T47D (cell line): ENCODE data around the gene SMIM24.
"Not testable (repeated sequence)": the region's sequence is repeated elsewhere in the genome, so short reads cannot be mapped to it uniquely, and the experiment has no call there.

Experiments
- DNase-seq, 2 experiments: peaks; one replicate each; pipeline versions ENCODE4 v3.0.0 to v3.0.0-alpha.2; 2011 to 2012; ENCODE audit warnings: low read depth in 1 of 2, low spot score in 1 of 2
- JUND ChIP-seq: IDR thresholded peaks from 2 replicates; pipeline ENCODE4 v1.6.1; 2012; ENCODE audit warnings: low read depth
- in situ Hi-C: cut with HindIII; loops from 2 replicates; pipeline ENCODE4 v1.10.0; 2016; ENCODE audit warnings: low sequenced_read_pairs, low pct_unique_long_range_greater_than_20kb

Gene SMIM24

GRCh38 chr19:3459965-3460582, 20.3 kb downstream of the SMIM24 start:
- in situ Hi-C loops = no loop called here
- no peak for TF ChIP-seq JUND
- no peak for DNase-seq

- peak in 1 of 2 experiments; percentile 26 for DNase-seq
- no peak for TF ChIP-seq JUND
- in situ Hi-C loops = no loop called here
Observed at GRCh38 chr19:3459089-3459881, 21.0 kb downstream of the SMIM24 start.

GRCh38 chr19:3458229-3459088, 21.9 kb downstream of the SMIM24 start:
- in situ Hi-C loops = no loop called here
- DNase-seq = no peak
- no peak for TF ChIP-seq JUND

- DNase-seq = no peak
- in situ Hi-C loops = no loop called here
- TF ChIP-seq JUND = no peak
Observed at GRCh38 chr19:3457528-3458228, 22.6 kb downstream of the SMIM24 start.

GRCh38 chr19:3456925-3457527, 23.3 kb downstream of the SMIM24 start:
- DNase-seq = no peak

GRCh38 chr19:3455960-3456601, 24.2 kb downstream of the SMIM24 start:
- in situ Hi-C loops = no loop called here
- TF ChIP-seq JUND = no peak
- DNase-seq = no peak

More at GRCh38 chr19:3456925-3457527, 23.3 kb downstream of the SMIM24 start:
- TF ChIP-seq JUND = no peak
- in situ Hi-C loops = no loop called here

GRCh38 chr19:3455393-3455955, 24.9 kb downstream of the SMIM24 start:
- no peak for TF ChIP-seq JUND
- in situ Hi-C loops = no loop called here
- no peak for DNase-seq

GRCh38 chr19:3454656-3455392, 25.5 kb downstream of the SMIM24 start:
- TF ChIP-seq JUND = no peak
- in situ Hi-C loops = no loop called here
- DNase-seq = no peak

- no peak for TF ChIP-seq JUND
- DNase-seq = no peak
- in situ Hi-C loops = no loop called here
Observed at GRCh38 chr19:3453840-3454239, 26.5 kb downstream of the SMIM24 start.

GRCh38 chr19:3452942-3453214, 27.4 kb downstream of the SMIM24 start:
- in situ Hi-C loops, DNase-seq: not testable (repeated sequence)
